Hypothalamus (tissue), 51 donors: ENCODE results near the gene L3HYPDH.

ENCODE experiments used
- DNase-seq, 51 donors: peaks; one replicate each; lab custom pipeline; 2025; lab: John Stamatoyannopoulos, UW

The L3HYPDH gene

GRCh38 chr14:59483819-59484638 is at the start of gene L3HYPDH, which contains the start of gene JKAMP:
L3HYPDH (minus strand) TSS chr14:59484408; CDS start chr14:59484316, 92 bp downstream.
JKAMP (plus strand) TSS chr14:59484517; CDS start chr14:59484590, 73 bp downstream.
- DNase-seq, result peak; percentile 80 to 98 (median 93)

- DNase-seq, result no peak
These were observed 48.2 kb upstream of the L3HYPDH start for GRCh38 chr14:59532419-59532818.

GRCh38 chr14:59530349-59530748 is 46.1 kb upstream of the L3HYPDH start:
- DNase-seq, result no peak

GRCh38 chr14:59529189-59529588 is 45.0 kb upstream of the L3HYPDH start:
- DNase-seq, result no peak

- no peak for DNase-seq
These were observed 36.0 kb upstream of the L3HYPDH start for GRCh38 chr14:59520224-59520623.

- peak in 2 of 51 donors; percentile 0 to 2 for DNase-seq
These were observed 27.8 kb upstream of the L3HYPDH start for GRCh38 chr14:59511916-59512575.

- DNase-seq, result no peak
These were observed 26.8 kb upstream of the L3HYPDH start for GRCh38 chr14:59510966-59511365.

GRCh38 chr14:59510001-59510400 is 25.8 kb upstream of the L3HYPDH start:
- DNase-seq, result no peak

- DNase-seq, result no peak
These were observed 24.9 kb upstream of the L3HYPDH start for GRCh38 chr14:59509101-59509500.

GRCh38 chr14:59507752-59508103 is 23.5 kb upstream of the L3HYPDH start:
- DNase-seq, result no peak

- peak in 17 of 51 donors; percentile 2 to 46 (median 6) for DNase-seq
These were observed 23.0 kb upstream of the L3HYPDH start for GRCh38 chr14:59507063-59507751.

- no peak for DNase-seq
These were observed 19.0 kb upstream of the L3HYPDH start for GRCh38 chr14:59503256-59503655.

- DNase-seq, result no peak
These were observed 16.5 kb upstream of the L3HYPDH start for GRCh38 chr14:59500732-59501131.

- no peak for DNase-seq
These were observed 8.2 kb upstream of the L3HYPDH start for GRCh38 chr14:59492384-59492783.

GRCh38 chr14:59490756-59491155 is 6.5 kb upstream of the L3HYPDH start:
- no peak for DNase-seq

- DNase-seq, result no peak
These were observed 499 bp upstream of the L3HYPDH start for GRCh38 chr14:59484639-59485175.

- DNase-seq, result peak in 5 of 51 donors; percentile 7 to 74 (median 37)
These were observed 845 bp downstream of the L3HYPDH start for GRCh38 chr14:59483363-59483762.

GRCh38 chr14:59482541-59483331 is 1.5 kb downstream of the L3HYPDH start:
- DNase-seq, result peak in 4 of 51 donors; percentile 7 to 57 (median 13)

GRCh38 chr14:59481871-59482540 is 2.2 kb downstream of the L3HYPDH start:
- DNase-seq, result no peak

GRCh38 chr14:59481407-59481806 is 2.8 kb downstream of the L3HYPDH start:
- DNase-seq, result no peak
